Measurements from ENCODE around the gene NQO2. TPM values are rescaled to one million over a fixed set of nuclear protein-coding genes. Genes with fewer than 3 reads are reported as not detected.

NQO2 gene
- total and polyA plus RNA-seq, 2 of the 13 experiments (the other 11 are each of a cell fraction or from before 2014, with no cell fraction given) = 32.2 to 56.5 TPM

DNA sequence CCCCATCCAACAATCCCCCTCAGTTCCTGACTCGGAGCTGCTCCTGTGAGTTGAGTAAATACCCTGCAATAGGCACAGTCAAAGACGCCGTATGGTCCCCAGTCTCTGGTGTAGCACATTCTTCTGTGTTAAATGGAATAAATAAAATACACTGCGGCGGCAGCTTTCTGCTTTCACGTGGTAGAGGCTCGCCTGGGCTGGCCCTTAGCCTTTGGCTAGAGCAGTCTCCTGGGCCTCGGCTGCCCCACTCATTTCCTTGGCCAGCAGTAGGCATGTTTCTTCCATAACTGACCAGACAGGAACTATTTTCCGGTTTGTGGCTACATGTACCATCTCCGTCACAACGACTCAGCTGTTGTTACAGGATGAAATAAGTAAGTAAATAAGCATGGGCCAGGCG is 49.0 kb upstream of the NQO2 start:
- no peak overlapping the region for H3K27ac ChIP-seq (ENCODE audit: extremely low read length, insufficient read depth, low read length)
- in situ Hi-C loops (cut with HindIII; ENCODE audit: extremely low pct_ligation_motif_present, low pct_unique_long_range_greater_than_20kb) = loop anchor here (5.0 kb wide), 2 partner anchors 37 to 102 kb away; no protein-coding TSS in a partner anchor
- 89% methylated on average over 12 of the region's 12 CpGs for WGBS (ENCODE audit: low lambda C conversion rate)

DNA sequence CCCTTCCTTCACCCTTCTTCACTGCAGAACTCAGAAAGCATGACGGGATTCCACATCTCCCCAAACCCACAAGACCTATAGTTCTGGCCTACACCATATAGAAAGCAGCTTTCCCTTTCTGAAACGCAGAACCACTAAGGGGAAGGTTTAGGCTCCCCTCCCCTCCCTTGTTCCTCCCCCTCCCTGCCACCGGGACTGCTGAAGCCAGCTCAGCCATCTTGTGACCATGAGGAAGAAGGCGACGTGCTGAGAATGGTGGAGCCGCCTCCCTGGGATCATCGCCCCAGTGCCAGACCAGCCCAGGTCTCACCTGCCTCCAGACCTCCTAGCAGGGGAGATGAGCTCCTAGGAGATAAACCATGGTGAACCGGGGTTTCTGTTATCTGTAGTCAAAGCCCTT is 48.0 kb upstream of the NQO2 start:
- ATAC-seq (no peak), DNase-seq (ENCODE audit: low spot score) (no peak), FAIRE-seq (no peak)
- Histone ChIP-seq H3K9ac (ENCODE audit: insufficient read depth, low read depth, low read length) (no peak overlapping the region), H3K27ac (ENCODE audit: extremely low read length, insufficient read depth, low read length) (no peak overlapping the region), H3K4me2 (ENCODE audit: low read depth, low read length) (no peak overlapping the region), H3K79me2 (ENCODE audit: insufficient read depth, low read length) (no peaks in the 10 kb centered on the region), H2AFZ (ENCODE audit: low read length) (no peak overlapping the region), H3K9me3 (ENCODE audit: low read length) (no peaks in the 10 kb centered on the region), H3K4me1 (ENCODE audit: insufficient read depth, low read length) (peaks cover 20% of the 10 kb centered on the region), H3K27me3 (ENCODE audit: control insufficient read depth in 1 of 2, insufficient read depth in 2 of 2, low read length in 2 of 2) (no peaks in the 10 kb centered on the region), H4K20me1 (ENCODE audit: insufficient read depth, low read length) (no peaks in the 10 kb centered on the region), H3K4me3 (replicated peaks in 1 of 3; ENCODE audit: insufficient read depth in 1 of 3, low read depth in 2 of 3, low read length in 3 of 3) (no peak overlapping the region), H3K36me3 (replicated peaks in 1 of 2; ENCODE audit: control insufficient read depth in 1 of 2, insufficient read depth in 2 of 2, low read length in 2 of 2) (peaks cover 1 to 5% of the 10 kb centered on the region in 2 experiments; a peak in 2 of 5 replicates)
- ChIA-PET CTCF (ENCODE audit: low intra/inter-chr PET ratio, low total read pairs) (interaction anchor here (1.4 to 2.9 kb wide), 4 partner anchors 35 to 105 kb away, joined by 3 to 60 read pairs (median 14); no protein-coding TSS in a partner anchor), POLR2A (interaction anchor here (0.6 to 1.9 kb wide), 9 partner anchors 9 to 112 kb away, joined by 3 to 57 read pairs (median 4); partner anchors contain the start of genes NQO2, SERPINB1 and SERPINB9)
- in situ Hi-C loops (cut with HindIII; ENCODE audit: extremely low pct_ligation_motif_present, low pct_unique_long_range_greater_than_20kb) = loop anchor here (5.0 kb wide), 2 partner anchors 36 to 101 kb away; no protein-coding TSS in a partner anchor
- no TSS peak for BruUV-seq (replicated peaks)
- intact Hi-C loops (cut with micrococcal nuclease; ENCODE audit: unreplicated experiment) = loop anchor here (1.0 to 5.0 kb wide), 2 partner anchors 37 to 106 kb away; no protein-coding TSS in a partner anchor
- 91% methylated on average over 8 of the region's 8 CpGs for WGBS (ENCODE audit: low lambda C conversion rate)
- no peak for TF ChIP-seq ZBED4 (CRISPR knock-in tag; IDR thresholded peaks at IDR 0.05; ENCODE audit: borderline replicate concordance)
- no peak for TF ChIP-seq GFI1 (CRISPR knock-in tag; IDR thresholded peaks at IDR 0.05; ENCODE audit: borderline replicate concordance)
- TF ChIP-seq ZMYM4 (CRISPR knock-in tag; IDR thresholded peaks at IDR 0.05) = no peak
- TF ChIP-seq, protein P1, sequence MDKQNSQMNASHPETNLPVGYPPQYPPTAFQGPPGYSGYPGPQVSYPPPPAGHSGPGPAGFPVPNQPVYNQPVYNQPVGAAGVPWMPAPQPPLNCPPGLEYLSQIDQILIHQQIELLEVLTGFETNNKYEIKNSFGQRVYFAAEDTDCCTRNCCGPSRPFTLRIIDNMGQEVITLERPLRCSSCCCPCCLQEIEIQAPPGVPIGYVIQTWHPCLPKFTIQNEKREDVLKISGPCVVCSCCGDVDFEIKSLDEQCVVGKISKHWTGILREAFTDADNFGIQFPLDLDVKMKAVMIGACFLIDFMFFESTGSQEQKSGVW (CRISPR knock-in tag; IDR thresholded peaks at IDR 0.05; ENCODE audit: borderline replicate concordance) = no peak
- no peak for TF ChIP-seq PAF1 (CRISPR knock-in tag; IDR thresholded peaks at IDR 0.05)
- TF ChIP-seq TCF7 (IDR thresholded peaks at IDR 0.05; ENCODE audit: low read depth) = no peak
- TF ChIP-seq ZNF451 (CRISPR knock-in tag; IDR thresholded peaks at IDR 0.05) = no peak
- no peak for TF ChIP-seq SP5 (CRISPR knock-in tag; IDR thresholded peaks at IDR 0.05; ENCODE audit: borderline replicate concordance, low read depth)
- no peak for TF ChIP-seq CCAR2 (optimal IDR thresholded peaks at IDR 0.05; ENCODE audit: low read depth, low read length)
- TF ChIP-seq MTA1 (CRISPR knock-in tag; IDR thresholded peaks at IDR 0.05; ENCODE audit: borderline replicate concordance) = no peak

More for the DNA sequence above, 49.0 kb upstream of the NQO2 start:
- Histone ChIP-seq H3K4me2 (ENCODE audit: low read depth, low read length) (no peak overlapping the region), H3K9me3 (ENCODE audit: low read length) (no peaks in the 10 kb centered on the region), H3K4me3 (replicated peaks in 1 of 3; ENCODE audit: insufficient read depth in 1 of 3, low read depth in 2 of 3, low read length in 3 of 3) (no peak overlapping the region), H3K27me3 (ENCODE audit: control insufficient read depth in 1 of 2, insufficient read depth in 2 of 2, low read length in 2 of 2) (no peaks in the 10 kb centered on the region), H3K36me3 (replicated peaks in 1 of 2; ENCODE audit: control insufficient read depth in 1 of 2, insufficient read depth in 2 of 2, low read length in 2 of 2) (peaks cover 1 to 5% of the 10 kb centered on the region in 2 experiments; a peak in 2 of 5 replicates), H3K79me2 (ENCODE audit: insufficient read depth, low read length) (no peaks in the 10 kb centered on the region), H2AFZ (ENCODE audit: low read length) (no peak overlapping the region), H4K20me1 (ENCODE audit: insufficient read depth, low read length) (no peaks in the 10 kb centered on the region), H3K4me1 (ENCODE audit: insufficient read depth, low read length) (peaks cover 17% of the 10 kb centered on the region), H3K9ac (ENCODE audit: insufficient read depth, low read depth, low read length) (no peak overlapping the region)
- intact Hi-C loops (cut with micrococcal nuclease; ENCODE audit: unreplicated experiment) = loop anchor here (5.0 kb wide), 1 partner anchor 107 kb away; no protein-coding TSS in a partner anchor
- CTCF ChIA-PET (ENCODE audit: low intra/inter-chr PET ratio, low total read pairs) = no interaction called here
- no TSS peak for BruUV-seq (replicated peaks)
- DNase-seq (ENCODE audit: low spot score) (no peak), FAIRE-seq (no peak), ATAC-seq (no peak)
- TF ChIP-seq ZSCAN31 (CRISPR knock-in tag; IDR thresholded peaks at IDR 0.05; ENCODE audit: low read depth) = no peak
- TF ChIP-seq SRSF1 (optimal IDR thresholded peaks at IDR 0.05; ENCODE audit: low read depth, low read length) = no peak
- no peak for TF ChIP-seq ATF1 (CRISPR knock-in tag; IDR thresholded peaks at IDR 0.05)
- TF ChIP-seq SP140L (CRISPR knock-in tag; IDR thresholded peaks at IDR 0.05; ENCODE audit: borderline replicate concordance) = no peak
- no peak for TF ChIP-seq DR1 (CRISPR knock-in tag; IDR thresholded peaks at IDR 0.05)
- no peak for TF ChIP-seq ZNF552 (CRISPR knock-in tag; IDR thresholded peaks at IDR 0.05; ENCODE audit: borderline replicate concordance)
- POLR2A ChIA-PET = interaction anchor here (1.0 kb wide), 1 partner anchor 21 kb away, joined by 4 read pairs; no protein-coding TSS in a partner anchor
